ENCODE data around the gene FAM131A.

The FAM131A gene, protein sequence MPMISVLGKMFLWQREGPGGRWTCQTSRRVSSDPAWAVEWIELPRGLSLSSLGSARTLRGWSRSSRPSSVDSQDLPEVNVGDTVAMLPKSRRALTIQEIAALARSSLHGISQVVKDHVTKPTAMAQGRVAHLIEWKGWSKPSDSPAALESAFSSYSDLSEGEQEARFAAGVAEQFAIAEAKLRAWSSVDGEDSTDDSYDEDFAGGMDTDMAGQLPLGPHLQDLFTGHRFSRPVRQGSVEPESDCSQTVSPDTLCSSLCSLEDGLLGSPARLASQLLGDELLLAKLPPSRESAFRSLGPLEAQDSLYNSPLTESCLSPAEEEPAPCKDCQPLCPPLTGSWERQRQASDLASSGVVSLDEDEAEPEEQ

DNA sequence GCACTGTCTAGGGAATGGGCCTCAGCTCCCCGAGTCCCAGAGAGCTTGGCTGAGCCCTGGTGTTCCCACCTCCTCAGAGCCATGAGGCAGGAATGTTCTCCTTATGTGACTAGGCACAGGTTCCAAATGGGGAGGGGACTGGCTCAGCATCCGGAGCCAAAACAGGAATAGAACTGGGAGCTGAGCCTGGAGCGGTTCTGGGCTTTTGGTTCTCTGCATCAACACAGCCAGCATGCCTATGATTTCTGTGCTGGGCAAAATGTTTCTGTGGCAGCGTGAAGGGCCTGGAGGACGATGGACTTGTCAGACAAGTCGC lies at the start of gene FAM131A:
Gene FAM131A, plus strand, starts transcription at position 202 of the 316 bp plus-strand sequence. Its CDS starts 31 bp downstream, at position 233.
- DNase-seq, result no peak

DNA sequence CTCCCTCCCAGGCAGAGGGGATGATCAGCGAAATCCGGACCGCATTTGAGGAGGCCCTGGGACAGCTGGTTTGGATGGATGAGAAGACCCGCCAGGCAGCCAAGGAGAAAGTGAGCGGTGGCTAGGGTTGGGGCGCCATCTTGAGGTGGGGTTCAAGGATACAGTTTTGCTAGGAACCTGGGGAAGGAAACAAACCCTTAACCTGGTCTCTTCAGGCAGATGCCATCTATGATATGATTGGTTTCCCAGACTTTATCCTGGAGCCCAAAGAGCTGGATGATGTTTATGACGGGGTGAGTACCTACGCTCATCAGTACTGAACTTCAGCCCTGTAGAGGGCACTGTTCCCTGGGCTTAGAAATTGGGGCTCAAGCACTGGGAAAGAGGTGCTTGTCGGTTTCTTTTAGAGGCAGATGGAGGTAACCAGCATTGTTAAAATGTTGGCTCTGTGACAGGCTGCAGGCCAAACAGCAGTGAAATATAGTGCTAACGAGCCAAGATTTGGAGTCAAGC lies 47.9 kb upstream of the FAM131A start:
- peak; percentile 79 to 84 for DNase-seq

DNA sequence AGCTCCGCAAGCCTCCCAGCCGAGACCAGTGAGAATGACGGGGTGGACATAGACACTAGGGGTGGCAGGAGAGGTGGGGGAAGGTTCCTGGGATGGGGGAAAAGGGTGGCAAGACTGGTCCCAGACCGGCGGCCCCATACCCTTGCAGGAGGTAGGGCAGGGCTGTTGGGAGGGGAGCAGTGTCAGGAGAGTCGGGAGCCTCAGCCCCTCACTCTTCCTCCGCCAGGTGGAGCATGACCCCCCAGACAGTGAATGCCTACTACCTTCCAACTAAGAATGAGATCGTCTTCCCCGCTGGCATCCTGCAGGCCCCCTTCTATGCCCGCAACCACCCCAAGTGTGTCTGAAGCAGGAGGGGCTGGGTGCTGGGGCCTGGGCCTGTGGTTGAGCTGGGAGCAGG lies 47.1 kb upstream of the FAM131A start:
- DNase-seq, result no peak

DNA sequence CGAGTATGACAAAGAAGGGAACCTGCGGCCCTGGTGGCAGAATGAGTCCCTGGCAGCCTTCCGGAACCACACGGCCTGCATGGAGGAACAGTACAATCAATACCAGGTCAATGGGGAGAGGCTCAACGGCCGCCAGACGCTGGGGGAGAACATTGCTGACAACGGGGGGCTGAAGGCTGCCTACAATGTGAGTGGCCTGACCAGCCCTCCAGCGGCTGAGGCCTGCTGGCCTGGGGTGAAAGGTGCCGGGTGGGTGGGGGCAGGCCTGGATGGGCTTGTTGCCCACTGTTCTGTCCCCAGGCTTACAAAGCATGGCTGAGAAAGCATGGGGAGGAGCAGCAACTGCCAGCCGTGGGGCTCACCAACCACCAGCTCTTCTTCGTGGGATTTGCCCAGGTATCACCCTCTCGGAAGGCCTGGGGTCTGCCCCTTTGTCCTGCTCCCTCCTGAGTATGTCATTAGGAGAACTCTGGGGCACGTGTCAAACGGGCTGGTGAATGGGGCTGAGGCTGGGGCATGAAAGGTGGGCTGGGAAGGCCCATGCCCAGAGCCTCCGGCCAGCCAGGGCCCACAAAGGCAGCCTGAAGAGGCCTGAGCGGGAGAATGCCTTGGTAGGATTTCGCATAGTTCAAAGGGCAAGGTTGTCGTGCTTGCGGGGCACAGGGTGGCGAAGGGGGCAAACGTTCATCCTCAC lies 46.2 kb upstream of the FAM131A start:
- DNase-seq, result no peak

DNA sequence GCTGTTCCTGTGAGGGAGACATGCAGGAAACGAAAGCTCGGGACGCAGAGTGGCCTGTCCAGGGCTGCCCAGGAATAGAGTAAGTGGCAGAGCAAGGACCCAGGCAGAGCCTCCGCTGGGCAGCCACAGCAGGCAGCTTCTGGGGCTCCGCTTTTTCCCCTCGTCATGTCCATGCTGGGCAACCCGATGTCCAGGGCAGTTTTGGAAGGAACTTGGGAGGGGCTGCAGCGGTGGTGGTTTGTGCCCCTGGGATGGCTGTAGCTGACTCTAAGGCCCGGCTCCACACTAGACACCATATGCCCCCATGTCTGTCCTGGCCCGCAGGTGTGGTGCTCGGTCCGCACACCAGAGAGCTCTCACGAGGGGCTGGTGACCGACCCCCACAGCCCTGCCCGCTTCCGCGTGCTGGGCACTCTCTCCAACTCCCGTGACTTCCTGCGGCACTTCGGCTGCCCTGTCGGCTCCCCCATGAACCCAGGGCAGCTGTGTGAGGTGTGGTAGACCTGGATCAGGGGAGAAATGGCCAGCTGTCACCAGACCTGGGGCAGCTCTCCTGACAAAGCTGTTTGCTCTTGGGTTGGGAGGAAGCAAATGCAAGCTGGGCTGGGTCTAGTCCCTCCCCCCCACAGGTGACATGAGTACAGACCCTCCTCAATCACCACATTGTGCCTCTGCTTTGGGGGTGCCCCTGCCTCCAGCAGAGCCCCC lies 45.5 kb upstream of the FAM131A start:
- no peak for DNase-seq

DNA sequence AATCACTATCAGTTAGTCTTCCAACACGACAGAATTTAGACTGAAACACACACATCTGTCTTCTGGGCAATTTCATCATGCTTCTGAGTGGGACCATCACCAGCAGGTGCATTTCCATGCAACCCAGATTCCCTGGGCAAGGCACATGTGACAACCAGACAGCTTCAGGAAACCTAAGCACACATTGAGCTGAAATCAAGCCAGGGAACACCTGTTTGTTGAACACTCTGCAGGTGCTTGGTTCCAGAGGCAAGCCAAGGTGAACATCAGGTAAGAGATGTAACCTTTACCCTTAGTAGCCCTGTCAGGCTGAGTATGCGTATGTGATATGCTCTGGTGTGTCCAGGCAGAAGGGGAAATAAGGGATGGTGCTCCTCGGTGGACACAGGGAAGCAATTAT lies 41.6 kb upstream of the FAM131A start:
- DNase-seq, result no peak

DNA sequence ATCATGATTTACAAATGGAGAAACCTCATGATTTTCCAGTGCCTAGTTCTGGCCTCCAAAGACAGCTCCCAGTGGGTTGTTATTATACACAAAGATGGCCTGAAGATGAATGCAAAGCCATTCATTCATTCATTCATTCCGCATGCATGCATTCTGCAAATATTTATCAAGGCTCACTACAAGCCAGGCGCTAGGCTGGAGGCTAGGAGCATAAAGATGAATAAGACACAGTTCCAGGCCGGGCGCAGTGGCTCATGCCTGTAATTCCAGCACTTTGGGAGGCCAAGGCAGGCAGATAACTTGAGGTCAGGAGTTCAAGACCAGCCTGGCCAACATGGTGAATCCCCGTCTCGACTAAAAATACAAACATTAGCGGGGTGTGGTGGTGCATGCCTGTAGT lies 40.8 kb upstream of the FAM131A start:
- DNase-seq, result no peak

DNA sequence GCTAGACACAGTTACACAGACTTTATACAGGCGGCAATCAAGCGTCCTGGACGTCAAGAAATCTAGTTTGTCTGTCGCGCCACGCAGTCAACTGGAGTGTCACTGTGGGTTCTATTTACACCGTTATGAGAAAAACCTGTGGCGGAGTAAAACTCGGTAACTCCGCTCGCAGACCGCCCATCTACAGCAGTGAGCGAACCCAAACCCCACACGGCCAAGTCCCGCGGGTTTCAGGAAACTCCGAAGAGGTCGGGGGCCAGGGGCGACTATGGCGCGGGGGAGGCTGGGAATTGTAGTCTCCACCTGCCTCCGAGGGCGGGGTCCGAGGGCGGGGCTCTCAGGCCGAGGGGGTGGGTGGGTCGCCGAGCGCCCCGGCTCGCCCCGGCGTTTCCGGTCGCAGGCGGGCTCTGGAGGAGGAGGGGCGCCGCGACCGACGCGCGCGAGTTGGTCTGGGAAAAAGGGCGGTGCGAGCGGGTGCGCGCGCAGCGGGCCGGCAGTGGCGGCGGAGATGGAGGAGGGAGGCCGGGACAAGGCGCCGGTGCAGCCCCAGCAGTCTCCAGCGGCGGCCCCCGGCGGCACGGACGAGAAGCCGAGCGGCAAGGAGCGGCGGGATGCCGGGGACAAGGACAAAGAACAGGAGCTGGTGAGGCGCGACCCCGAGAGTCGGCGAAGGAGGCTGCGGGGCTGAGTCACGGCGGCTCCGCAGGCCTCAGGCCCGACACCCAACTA lies 38.5 kb upstream of the FAM131A start, which contains the start of gene PSMD2:
Gene PSMD2, plus strand, starts transcription at position 483 of the 729 bp plus-strand sequence. Its CDS starts 26 bp downstream, at position 509.
- peak; percentile 98 to 99 for DNase-seq

DNA sequence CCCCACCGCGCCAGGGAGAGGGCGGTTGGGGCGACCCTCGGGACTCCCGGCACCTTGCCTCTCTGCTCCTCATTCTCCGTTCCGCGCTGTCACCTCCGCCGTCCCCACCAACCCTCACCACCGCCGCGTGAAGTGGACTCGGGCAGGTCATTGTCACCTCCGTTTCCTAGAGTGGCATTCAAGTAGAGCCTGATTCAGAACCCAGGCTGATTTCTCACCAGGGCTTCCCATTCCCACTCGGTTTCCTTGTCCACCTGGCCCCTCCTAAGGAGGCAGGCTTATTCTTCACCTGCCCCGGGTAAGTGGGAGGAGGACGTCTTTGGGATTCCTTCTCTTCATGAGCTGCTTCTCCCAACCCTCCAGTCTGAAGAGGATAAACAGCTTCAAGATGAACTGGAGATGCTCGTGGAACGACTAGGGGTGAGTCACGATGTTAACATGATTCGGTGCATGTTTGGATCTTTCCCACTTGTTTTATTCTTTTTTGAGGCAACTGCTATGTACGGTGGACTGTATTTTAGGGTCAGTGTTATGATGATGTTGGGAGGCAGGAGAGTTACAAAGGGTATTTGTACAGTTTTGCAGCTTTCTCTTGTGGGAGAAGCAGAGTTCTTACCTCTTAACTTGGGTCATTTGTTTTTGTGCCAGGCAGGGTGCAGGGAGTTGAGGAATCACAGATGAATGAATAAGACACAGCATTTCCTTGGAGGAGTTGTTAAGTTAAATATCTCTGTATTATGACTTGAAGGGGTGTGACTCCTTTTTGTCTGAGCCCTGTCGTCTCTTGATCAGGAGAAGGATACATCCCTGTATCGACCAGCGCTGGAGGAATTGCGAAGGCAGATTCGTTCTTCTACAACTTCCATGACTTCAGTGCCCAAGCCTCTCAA lies 37.7 kb upstream of the FAM131A start:
- DNase-seq, result no peak

DNA sequence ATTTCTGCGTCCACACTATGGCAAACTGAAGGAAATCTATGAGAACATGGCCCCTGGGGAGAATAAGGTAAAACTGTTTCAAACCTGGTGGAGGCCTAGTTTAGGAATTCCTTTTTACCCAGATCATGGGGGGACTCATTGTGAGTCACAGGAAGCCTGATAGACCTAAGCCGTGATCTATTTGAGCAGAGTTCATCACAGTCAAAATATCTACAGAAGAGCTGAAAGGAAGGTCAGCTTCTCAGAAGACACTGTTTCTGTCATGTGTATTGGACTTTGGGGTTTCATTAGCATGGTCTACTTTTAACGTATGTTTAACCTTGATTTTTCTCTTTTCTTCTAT lies 37.1 kb upstream of the FAM131A start:
- DNase-seq, result no peak

DNA sequence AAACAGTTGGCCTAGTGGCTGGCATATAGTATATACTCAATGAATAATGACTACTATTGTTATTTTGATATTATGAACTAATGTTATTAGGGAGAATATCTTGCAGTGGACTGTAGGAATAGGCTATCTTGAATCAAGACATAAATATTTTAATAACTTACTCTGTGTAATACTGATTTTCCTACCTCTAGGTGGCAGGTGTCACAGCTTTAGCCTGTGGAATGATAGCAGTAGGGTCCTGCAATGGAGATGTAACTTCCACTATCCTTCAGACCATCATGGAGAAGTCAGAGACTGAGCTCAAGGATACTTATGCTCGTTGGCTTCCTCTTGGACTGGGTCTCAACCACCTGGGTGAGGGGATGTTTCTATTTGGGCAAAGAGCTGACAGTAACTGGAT lies 31.8 kb upstream of the FAM131A start:
- no peak for DNase-seq

DNA sequence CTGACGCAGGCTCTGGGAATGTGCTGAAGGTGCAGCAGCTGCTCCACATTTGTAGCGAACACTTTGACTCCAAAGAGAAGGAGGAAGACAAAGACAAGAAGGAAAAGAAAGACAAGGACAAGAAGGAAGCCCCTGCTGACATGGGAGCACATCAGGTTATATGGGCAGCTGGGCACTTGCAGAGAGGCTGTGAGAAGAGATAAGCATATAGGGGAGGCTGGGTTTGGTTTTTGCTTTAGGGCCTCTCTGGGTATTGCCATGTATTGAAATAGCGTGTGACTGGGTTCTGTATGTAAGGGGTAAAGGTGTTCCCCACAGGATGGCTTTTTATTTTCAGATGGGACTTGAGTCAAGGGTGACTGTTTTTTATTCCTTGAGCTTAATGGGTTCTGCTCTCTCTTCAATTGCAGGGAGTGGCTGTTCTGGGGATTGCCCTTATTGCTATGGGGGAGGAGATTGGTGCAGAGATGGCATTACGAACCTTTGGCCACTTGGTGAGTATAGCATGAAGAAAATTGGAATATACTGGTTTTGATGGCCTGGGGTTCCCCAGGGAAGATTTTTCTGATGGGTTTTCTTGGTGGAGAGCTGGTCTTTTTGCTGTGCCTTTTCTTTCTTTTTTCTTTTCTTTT lies 30.9 kb upstream of the FAM131A start:
- no peak for DNase-seq

DNA sequence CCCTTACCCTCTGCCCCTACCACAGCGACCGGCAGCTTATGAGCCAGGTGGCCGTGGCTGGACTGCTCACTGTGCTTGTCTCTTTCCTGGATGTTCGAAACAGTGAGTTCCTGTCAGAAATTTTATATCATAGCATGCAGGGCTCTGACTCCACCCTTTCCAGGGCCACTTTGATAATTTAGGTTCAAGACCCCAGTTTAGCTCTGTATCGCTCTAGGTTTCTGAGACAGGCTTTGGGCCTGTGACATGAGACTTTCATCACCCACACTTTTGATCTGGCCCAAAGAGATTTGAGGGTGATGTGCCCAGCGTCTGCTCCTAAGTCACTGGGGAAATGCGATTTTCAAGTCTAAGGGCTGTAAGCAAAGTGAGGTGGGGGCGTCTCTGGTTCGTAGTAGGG lies 29.5 kb upstream of the FAM131A start:
- DNase-seq, result no peak

DNA sequence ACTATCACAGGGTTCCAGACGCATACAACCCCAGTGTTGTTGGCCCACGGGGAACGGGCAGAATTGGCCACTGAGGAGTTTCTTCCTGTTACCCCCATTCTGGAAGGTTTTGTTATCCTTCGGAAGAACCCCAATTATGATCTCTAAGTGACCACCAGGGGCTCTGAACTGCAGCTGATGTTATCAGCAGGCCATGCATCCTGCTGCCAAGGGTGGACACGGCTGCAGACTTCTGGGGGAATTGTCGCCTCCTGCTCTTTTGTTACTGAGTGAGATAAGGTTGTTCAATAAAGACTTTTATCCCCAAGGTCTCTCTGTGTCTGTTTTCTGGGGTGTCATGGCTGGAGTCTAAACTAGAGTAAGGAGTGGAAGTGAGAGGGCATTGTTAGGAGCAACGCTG lies 28.7 kb upstream of the FAM131A start:
- no peak for DNase-seq

DNA sequence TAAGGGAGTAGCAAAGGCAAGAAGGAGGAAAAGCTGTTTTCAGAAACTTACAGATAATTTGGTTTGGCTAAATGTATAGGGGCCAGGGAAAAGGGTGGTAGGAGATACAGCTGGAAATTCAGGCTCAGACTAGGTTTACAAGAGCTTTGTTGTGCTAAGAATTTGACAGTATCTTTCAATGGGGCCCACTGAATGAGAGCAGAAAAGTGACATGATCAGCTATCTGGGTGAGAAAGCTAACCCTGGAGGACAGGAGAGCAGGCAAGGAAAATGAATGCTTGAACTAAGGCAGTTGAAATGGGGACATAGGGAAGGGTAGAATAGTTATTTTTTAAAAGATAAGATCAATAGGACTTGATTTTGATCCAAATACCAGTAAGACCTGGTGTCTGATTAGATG lies 25.8 kb upstream of the FAM131A start:
- no peak for DNase-seq

DNA sequence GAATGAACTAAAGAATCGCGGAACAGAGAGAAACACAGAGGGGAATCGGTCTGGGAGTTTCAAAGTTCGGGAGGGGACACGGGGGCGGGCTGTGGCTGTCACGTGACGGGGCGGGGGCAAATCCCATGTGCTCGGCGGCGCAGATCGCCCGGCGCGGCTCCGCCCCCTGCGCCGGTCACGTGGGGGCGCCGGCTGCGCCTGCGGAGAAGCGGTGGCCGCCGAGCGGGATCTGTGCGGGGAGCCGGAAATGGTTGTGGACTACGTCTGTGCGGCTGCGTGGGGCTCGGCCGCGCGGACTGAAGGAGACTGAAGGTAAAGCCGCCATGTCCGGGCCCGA lies 23.1 kb upstream of the FAM131A start, which contains the start of gene EIF4G1:
Gene EIF4G1, plus strand, starts transcription at position 244 of the 337 bp plus-strand sequence. CDS start 1,191 bp downstream, outside the sequence.
- peak; percentile 92 to 94 for DNase-seq

DNA sequence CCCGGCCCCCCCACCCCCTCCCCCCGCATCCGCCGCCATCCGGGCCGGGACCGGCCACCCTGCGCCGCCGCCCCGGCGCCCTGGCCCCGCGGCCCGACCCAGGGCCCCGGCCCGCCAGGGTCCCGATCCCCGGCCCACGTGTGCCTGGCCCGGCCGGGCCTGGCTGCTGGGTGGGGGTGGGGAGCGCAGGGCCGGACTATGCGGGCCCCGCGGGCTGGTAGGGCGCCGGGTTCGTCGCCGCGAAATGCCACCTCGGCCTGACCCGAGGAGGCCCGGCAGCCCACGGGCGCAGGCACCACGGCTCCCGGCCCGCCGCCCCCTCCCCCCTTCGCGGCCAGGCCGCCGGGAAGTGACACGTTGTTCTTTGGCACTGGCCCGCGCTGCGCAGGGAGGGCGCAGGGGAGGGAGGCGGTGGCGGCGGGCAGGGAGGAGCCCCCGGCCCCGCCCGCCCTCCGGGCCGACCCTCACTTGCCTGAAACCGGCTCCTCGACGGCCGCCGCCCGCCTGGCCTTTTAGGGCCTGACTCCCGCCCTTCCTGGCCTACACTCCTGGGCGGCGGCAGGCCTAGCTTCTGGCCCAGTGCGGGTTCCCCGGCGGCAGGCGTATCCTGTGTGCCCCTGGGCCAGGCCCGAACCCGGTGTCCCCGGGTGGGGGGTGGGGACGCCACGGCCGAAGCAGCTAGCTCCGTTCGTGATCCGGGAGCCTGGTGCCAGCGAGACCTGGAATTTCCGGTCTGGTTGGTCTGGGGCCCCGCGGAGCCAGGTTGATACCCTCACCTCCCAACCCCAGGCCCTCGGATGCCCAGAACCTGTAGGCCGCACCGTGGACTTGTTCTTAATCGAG lies 22.5 kb upstream of the FAM131A start:
- DNase-seq, result peak; percentile 63 to 72

DNA sequence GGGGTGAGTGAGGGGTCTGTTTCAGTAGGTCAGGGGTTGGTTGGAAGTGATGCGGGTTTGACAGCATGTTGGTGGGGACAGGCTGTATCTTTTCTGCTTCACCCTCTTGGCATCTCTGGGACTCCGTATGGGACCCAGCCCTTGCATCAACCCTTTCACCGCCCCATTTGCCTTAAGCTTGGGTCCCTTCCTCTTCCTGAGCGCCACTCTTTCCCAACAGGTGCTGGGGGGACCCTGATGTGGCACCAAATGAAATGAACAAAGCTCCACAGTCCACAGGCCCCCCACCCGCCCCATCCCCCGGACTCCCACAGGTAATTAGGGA lies 21.9 kb upstream of the FAM131A start:
- DNase-seq, result no peak

DNA sequence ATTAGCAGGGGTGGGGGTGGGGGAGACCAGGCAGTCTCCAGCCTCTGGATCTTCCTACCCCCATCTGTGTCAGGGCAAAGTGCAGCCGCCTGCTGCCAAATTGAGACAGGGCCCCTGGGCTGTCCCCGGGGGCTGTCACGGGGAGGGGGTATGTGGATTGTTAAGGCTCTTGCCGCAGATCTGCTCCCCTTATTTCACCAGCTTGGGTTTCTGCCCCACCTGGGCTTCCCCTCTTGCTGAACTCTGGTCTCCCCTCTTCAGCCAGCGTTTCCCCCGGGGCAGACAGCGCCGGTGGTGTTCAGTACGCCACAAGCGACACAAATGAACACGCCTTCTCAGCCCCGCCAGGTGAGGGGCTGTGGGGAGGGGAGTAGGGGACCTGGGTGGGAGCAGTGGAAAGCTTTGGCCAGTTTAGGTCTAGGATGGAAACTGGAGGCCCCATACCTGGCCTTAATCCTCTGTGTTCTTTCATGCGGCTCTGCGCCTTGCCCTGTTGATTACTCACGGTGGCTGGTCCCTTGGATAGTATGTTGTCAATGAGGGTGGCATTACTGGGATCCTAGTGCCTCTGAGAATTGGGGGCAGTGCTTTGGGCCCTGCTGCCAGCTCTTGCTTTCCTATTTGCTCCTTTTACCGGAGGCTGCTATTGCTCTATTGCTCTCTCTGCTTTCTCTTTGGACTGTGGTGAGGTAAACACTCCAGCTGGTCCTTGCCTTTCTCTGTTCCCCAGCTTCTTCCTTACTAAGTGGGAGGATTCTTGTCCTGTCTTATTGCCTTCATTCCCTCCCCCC lies 21.3 kb upstream of the FAM131A start:
- no peak for DNase-seq

DNA sequence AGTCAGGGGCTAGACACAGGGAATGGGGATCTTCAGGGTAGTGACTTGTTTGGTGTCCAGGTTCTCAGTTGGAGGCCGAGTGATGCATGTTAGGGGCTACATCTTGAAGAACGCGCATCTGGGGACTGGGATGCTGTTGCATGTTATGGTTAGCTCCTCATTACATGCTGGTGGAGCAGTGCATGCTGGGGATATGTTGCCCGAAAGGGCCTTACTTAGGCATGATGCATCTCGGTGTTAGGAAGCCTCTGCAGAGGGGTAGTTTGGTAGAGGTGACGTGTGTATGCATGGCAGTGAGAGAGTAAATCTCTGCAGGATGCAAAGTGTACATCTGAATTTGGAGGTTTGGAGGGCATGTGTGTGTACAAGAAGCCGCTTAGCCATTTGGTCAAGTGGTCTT lies 20.6 kb upstream of the FAM131A start:
- no peak for DNase-seq
